CD4-positive, alpha-beta T cell (primary cell): ENCODE results near the gene HEXD. TPM values are rescaled to one million over a fixed set of nuclear protein-coding genes. Genes with fewer than 3 reads are reported as not detected.
"Not testable (repeated sequence)": the region's sequence is repeated elsewhere in the genome, so short reads cannot be mapped to it uniquely, and the experiment has no call there.

Experiments
- ATAC-seq: fragments of 200-7000 bp; cut with Tn5 transposase; one replicate; pipeline ENCODE4 v1.10.0; 2022; ENCODE audit warnings: mild to moderate bottlenecking; ENCODE audit not compliant: poor library complexity
- CTCF ChIA-PET: fragments of 350-600 bp; sonication (Branson Sonifier 250); formaldehyde crosslinking; loops from one replicate; lab custom pipeline; 2021; ENCODE audit warnings: antibody characterized with exemption, inconsistent platforms; lab: Charles Lee
- POLR2A ChIA-PET: fragments of 350-600 bp; sonication (Branson Sonifier 250); formaldehyde crosslinking; loops from one replicate; lab custom pipeline; 2021; ENCODE audit warnings: antibody characterized with exemption, inconsistent platforms; lab: Charles Lee
- DNase-seq, 14 experiments: peaks; one replicate each; pipeline ENCODE4 v3.0.0-alpha.2; 2013 to 2020; ENCODE audit warnings: mixed read lengths in 2 of 14
- H3K27ac ChIP-seq, 2 donors: one replicate each; pipeline versions ENCODE4 v1.5.1 to v1.7.0; 2013; ENCODE audit warnings: low read length in 2 of 2, low read depth in 1 of 2, mild to moderate bottlenecking in 1 of 2
- H3K27me3 ChIP-seq, 2 experiments: 1 replicate in 1 of 2; 2 replicates in 1 of 2; pipeline versions ENCODE4 v1.6.1 to v1.7.0; 2013; ENCODE audit warnings: low read length in 2 of 2, control low read depth in 1 of 2, mild to moderate bottlenecking in 1 of 2, moderate library complexity in 1 of 2; ENCODE audit not compliant: insufficient read depth in 2 of 2, control insufficient read depth in 1 of 2
- H3K36me3 ChIP-seq: one replicate; pipeline ENCODE4 v1.6.1; 2013; ENCODE audit warnings: low read length, control low read depth; ENCODE audit not compliant: insufficient read depth
- H3K4me1 ChIP-seq: one replicate; pipeline ENCODE4 v1.6.1; 2013; ENCODE audit warnings: low read length, control low read depth; ENCODE audit not compliant: insufficient read depth
- H3K4me3 ChIP-seq: one replicate; pipeline ENCODE4 v1.5.1; 2013; ENCODE audit warnings: mild to moderate bottlenecking, low read length, moderate library complexity
- H3K9me3 ChIP-seq, 2 experiments: 1 replicate in 1 of 2; 2 replicates in 1 of 2; pipeline versions ENCODE4 v1.6.1 to v1.7.0; 2013; ENCODE audit warnings: low read length in 2 of 2, mild to moderate bottlenecking in 2 of 2, control low read depth in 1 of 2, moderate library complexity in 1 of 2; ENCODE audit not compliant: control insufficient read depth in 1 of 2, insufficient read depth in 1 of 2
- H3K27ac Mint-ChIP-seq: one replicate; pipeline ENCODE4 v1.8.0; 2020; ENCODE audit warnings: mixed read lengths
- H3K27me3 Mint-ChIP-seq: one replicate; pipeline ENCODE4 v1.8.0; 2021; ENCODE audit warnings: mixed read lengths
- H3K36me3 Mint-ChIP-seq: one replicate; pipeline ENCODE4 v1.8.0; 2021; ENCODE audit warnings: low read depth, mixed read lengths
- H3K4me1 Mint-ChIP-seq: one replicate; pipeline ENCODE4 v1.8.0; 2021; ENCODE audit warnings: low read depth, mixed read lengths
- H3K4me3 Mint-ChIP-seq: one replicate; pipeline ENCODE4 v1.8.0; 2020; ENCODE audit warnings: mild to moderate bottlenecking, mixed read lengths
- H3K9me3 Mint-ChIP-seq: one replicate; pipeline ENCODE4 v1.8.0; 2020; ENCODE audit warnings: mixed read lengths
- CTCF ChIP-seq: fragments of 200-600 bp; IDR thresholded peaks from one replicate; pipeline ENCODE4 v1.8.0; 2022; ENCODE audit warnings: antibody characterized with exemption, mild to moderate bottlenecking
- intact Hi-C, 2 experiments: fragments of 100-400 bp; cut with DNase I in 1 of 2; cut with micrococcal nuclease in 1 of 2; formaldehyde crosslinking; loops; one replicate each; pipeline versions ENCODE4 v1.15.1 to v1.9.0; 2023 to 2025; cut with DNase I, micrococcal nuclease
- total RNA-seq, 174 experiments: library from RNA in 2 of 174; stranded (reverse) in 2 of 174; gene quantifications; one replicate each; pipeline ENCODE4 v1.2.3 and lab custom pipeline; 2021 to 2026

Gene HEXD
- total RNA-seq, 2 experiments from 2014 or later: 27.8 to 31.2 TPM

- H3K36me3 ChIP-seq: no peaks in the 10 kb centered on the region
- ATAC-seq: no peak
- H3K4me3 ChIP-seq: no peak overlapping the region
- intact Hi-C loops: no loop called here
- Mint-ChIP-seq H3K27me3 (peaks cover 58% of the 10 kb centered on the region), H3K36me3 (no peaks in the 10 kb centered on the region), H3K4me3 (peak overlapping the region; percentile 42), H3K4me1 (peaks cover 10% of the 10 kb centered on the region), H3K27ac (no peak overlapping the region), H3K9me3 (no peaks in the 10 kb centered on the region)
- CTCF ChIA-PET: no interaction called here
- H3K27me3 ChIP-seq: peaks cover 44 to 46% of the 10 kb centered on the region in 2 experiments
- TF ChIP-seq CTCF: no peak
- H3K9me3 ChIP-seq: peaks cover 0 to 24% of the 10 kb centered on the region in 2 experiments
- H3K27ac ChIP-seq: no peak overlapping the region
- peaks cover 22% of the 10 kb centered on the region for H3K4me1 ChIP-seq
- no peak for DNase-seq
- POLR2A ChIA-PET: no interaction called here
Measured at GRCh38 chr17:82372249-82373071, 45.7 kb upstream of the HEXD start.

- H3K36me3 Mint-ChIP-seq, POLR2A ChIA-PET, H3K36me3 ChIP-seq, CTCF ChIA-PET, H3K27ac Mint-ChIP-seq, H3K27ac ChIP-seq, H3K9me3 Mint-ChIP-seq, H3K4me3 ChIP-seq, intact Hi-C loops, DNase-seq, ATAC-seq, H3K4me1 Mint-ChIP-seq: not testable (repeated sequence)
- peaks cover 22% of the 10 kb centered on the region for H3K4me1 ChIP-seq
- Mint-ChIP-seq H3K27me3 (peaks cover 54% of the 10 kb centered on the region), H3K4me3 (peak overlapping the region; percentile 3)
- H3K27me3 ChIP-seq: peaks cover 43 to 44% of the 10 kb centered on the region in 2 experiments
- H3K9me3 ChIP-seq: peaks cover 0 to 24% of the 10 kb centered on the region in 2 experiments
Measured at GRCh38 chr17:82373072-82373452, 45.1 kb upstream of the HEXD start.

- no peak overlapping the region for H3K4me3 ChIP-seq
- TF ChIP-seq CTCF: no peak
- DNase-seq: no peak
- Mint-ChIP-seq H3K27ac (no peak overlapping the region), H3K4me3 (no peak overlapping the region), H3K4me1 (peaks cover 10% of the 10 kb centered on the region), H3K36me3 (no peaks in the 10 kb centered on the region), H3K27me3 (peaks cover 54% of the 10 kb centered on the region), H3K9me3 (no peaks in the 10 kb centered on the region)
- no peak overlapping the region for H3K27ac ChIP-seq
- ChIA-PET CTCF (no interaction called here), POLR2A (no interaction called here)
- H3K4me1 ChIP-seq: peaks cover 22% of the 10 kb centered on the region
- no peaks in the 10 kb centered on the region for H3K36me3 ChIP-seq
- peaks cover 0 to 30% of the 10 kb centered on the region in 2 experiments for H3K9me3 ChIP-seq
- intact Hi-C loops: no loop called here
- ATAC-seq: no peak
- H3K27me3 ChIP-seq: peaks cover 45 to 50% of the 10 kb centered on the region in 2 experiments
Measured at GRCh38 chr17:82373731-82374625, 44.2 kb upstream of the HEXD start.
